NB4 (cell line): Measurements from ENCODE around the gene NTPCR.

ENCODE experiments used
- CTCF ChIP-seq: IDR thresholded peaks from one replicate; pipeline ENCODE4 v1.5.1; 2012; ENCODE audit warnings: low read depth, low read length
- POLR2A ChIP-seq: IDR thresholded peaks from 2 replicates; pipeline ENCODE4 v1.6.1; 2011; ENCODE audit warnings: mild to moderate bottlenecking; ENCODE audit not compliant: insufficient read length; ENCODE audit errors: extremely low read depth

- no peak for TF ChIP-seq POLR2A
- no peak for TF ChIP-seq CTCF
These were observed 11.5 kb upstream of the NTPCR start for GRCh38 chr1:232938926-232939325.
